ENCODE results near the gene KCNA2.

KCNA2 gene

DNA sequence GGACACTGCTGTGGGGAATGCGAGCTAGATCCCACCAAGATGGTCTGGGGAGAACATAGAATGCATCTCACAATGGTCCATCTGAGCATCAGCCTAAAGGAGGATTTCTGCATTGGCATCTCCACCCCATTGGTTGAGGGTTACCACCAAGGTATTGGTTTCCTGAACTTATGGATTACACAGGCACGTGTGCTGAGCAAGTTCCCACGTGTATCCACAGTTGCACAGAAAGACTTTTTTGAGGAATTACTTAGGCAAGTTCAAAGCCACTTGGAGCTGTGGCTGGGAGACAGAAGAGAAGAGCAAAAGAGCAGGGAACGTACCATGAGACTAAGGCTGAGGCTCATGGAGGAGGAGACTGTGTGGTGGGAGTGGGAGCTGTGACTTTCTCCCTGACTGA is 43.1 kb downstream of the KCNA2 start:
- no peak for DNase-seq

DNA sequence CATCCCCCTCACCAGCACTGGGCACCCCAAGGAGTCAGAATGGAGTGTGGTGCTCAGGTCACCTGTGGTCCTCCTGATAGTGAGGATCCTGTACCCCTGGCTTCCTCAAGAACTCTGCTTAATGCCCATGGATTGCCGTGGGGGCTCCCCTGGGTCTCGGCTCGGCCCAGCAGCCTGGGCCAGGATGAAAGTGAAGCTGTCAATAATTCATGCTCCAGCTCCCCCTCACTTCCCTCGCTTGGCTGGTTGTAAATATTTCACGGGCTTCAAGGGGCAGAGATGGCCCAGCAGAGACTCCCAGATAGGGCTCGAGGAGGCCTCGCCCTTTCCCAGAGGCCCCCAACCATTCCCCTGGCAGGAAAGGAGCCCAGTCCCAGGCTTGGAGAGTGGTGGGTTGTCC is 44.6 kb downstream of the KCNA2 start:
- no peak for DNase-seq

GRCh38 chr1:110559157-110559556 is 47.0 kb downstream of the KCNA2 start:
- no peak for DNase-seq

DNA sequence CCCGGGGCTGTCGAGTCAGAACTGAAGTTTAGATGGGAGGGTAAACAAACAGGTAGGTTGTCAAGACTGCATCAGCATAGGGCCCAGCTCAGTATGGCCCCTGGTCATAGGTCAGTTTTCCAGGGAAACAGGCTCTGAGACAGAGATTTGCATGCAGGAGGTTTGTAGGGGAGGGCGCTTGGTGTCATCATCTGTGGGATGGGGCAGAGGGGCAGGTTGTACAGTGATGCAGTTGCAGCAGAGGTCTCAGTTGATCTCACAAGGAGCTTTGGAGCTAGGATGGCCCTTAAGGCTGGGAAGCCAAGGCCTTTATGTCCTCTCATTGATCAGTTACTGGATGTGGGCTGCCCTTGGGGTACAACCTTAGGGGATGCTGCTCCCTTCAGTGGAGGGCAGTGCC is 48.7 kb downstream of the KCNA2 start:
- DNase-seq: no peak

DNA sequence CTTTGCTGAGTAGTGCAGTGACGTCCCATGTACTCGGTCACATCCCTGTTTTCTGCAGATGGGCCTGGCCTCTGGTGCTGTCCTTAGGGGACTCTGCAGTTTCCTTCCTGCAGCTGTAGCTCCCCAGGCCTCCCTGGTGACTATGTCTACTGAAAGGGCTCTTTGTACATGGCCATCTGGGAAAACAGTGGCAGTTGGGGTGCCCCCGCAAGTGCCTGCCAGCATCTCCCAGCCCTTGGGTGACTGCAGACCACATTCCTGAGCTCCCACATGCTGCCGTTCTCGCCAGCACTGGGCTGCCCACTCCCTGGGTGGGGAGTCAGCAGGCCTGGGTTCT is 49.7 kb downstream of the KCNA2 start:
- no peak for DNase-seq

DNA sequence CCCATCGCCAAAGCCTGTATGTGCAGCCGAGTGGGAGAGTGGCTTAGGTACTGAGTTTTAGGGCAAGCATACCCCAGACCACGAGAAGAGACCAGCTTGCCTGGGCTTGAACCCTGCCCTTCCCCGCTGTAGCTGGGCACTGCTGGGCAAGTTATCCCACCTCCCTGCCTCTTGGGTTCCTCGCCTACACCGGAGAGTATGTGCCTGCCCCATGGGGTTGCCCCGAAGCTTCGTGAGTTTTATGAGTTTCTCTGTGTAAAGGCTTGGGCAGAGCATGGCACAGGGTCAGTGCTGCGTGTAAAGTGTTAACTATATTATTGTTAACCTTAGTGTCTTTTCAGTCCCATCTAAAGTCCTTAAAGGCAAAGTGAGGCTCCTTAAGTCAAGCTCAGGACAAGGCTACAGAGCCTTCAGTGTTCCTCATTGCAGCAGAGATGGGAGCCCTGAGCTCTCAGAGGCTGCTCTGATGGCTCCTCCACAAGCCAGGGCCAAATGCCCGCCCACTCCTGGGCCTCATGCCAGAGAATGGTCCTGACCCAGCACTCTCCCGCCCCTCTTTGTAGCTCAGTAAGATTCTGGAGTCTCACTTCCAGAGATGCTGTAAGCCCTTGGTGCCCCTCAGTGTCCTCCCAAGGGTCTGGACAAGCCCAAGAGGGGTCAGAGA is 50.2 kb downstream of the KCNA2 start:
- DNase-seq: peak; percentile 62

DNA sequence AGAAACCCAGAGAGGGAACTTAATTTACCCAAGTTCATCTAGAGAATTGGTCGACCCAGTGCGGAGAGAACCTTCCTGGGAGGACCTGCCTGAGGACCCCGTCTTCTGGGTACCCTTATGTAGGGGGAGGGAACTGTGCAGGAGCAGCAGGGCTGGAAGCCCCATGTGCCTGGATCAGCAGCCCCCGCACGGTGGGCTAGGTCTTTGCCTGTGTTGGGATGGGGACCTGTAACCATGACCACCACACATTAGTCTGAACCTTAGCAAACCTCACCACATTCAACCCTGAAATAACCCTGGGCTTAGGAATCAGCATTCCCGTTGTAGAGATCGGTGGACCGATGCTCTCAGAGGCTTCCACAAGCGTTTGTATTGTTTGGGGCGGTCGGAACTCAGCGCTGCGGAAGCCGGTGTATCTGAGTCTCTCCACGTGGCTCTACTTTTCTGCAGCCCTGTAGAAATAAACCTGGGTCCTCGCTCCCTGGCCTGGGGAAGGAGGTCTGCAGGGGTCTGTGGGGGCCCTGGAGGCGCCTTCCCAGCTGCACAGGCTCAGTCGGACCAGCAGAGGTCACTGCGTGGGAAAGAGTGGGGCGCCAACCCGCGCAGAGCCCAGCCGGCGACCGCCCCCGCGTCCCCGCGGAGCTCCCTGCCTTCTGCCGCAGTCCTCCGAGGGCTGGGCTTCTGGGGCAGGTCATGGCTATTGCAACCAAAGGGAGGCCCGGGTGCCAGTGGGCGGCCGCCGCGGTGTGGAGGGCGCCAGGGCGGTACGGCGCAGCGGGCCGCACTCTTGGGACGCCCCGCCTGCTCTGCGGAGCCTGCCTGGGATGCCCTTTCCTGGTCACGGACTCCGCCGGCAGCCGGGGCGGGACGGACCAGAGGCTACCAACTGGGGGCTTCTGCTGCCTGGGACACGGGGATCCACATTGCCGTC is 51.0 kb downstream of the KCNA2 start:
- DNase-seq: peak; percentile 69

DNA sequence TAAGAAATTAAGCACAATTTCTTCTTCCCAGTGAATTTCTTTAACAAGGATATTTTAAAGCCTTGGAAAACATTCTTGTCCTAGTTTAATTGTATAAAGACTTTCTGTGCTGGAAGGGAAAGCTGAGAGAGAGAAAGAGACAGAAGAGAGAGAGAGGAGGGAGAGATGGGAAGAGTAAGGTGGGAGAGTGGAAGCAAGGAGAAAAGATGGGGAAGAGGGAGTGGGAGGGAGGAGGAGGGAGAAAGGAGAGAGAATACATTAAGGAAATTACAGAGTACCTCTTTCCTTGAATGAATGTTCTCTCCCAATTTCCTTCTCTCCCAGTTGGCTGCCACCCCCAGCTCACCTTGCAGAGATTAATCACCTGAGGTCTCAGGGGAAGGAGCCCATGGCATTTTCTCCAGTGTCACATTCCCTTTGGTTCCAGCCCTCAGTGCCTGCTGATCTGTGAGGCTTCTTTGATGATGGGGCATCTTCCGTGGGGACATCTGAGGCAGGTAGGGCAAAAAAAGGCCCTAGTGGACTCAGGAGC is 54.8 kb downstream of the KCNA2 start:
- no peak for DNase-seq

GRCh38 chr1:110549831-110550230 is 56.3 kb downstream of the KCNA2 start:
- no peak for DNase-seq

DNA sequence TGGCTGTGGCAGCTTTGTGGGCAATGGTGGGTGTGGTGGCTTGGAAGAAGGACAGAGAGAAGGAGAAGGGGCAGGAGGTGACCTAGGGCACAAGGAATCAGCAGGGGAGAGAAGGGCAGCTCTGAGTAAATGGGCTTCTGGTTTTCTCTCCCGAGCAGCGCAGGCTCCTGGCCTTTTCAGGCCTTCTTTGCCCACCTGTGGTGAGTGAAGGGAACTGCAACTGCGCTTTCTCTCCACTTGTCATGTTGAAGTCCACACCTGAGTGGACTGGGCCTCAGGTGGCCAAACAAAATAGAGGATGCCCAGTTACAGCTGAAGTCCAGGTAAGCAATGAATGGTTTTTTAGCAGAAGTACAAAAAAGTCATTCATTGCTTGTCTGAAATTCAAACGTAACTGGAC is 57.8 kb downstream of the KCNA2 start:
- no peak for DNase-seq

DNA sequence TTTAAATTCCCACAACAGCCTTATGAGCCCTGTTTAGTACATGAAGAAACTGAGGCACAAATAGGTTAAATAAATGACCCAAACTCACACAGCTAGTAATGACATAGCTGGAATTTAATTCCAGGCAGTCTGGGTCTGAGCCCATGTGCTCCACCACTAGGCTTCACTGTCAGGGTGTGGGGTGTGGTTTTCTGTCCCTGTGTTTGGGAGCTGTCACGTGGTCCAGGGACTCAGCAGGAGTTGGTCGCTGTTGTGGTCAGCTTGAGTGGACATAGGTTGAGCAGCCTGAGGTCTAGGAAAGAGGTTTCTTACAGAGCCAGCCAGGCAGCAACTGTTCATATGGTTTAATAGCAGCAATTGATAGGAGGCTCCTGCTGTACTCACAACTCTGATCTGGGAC is 59.1 kb downstream of the KCNA2 start:
- DNase-seq: no peak

DNA sequence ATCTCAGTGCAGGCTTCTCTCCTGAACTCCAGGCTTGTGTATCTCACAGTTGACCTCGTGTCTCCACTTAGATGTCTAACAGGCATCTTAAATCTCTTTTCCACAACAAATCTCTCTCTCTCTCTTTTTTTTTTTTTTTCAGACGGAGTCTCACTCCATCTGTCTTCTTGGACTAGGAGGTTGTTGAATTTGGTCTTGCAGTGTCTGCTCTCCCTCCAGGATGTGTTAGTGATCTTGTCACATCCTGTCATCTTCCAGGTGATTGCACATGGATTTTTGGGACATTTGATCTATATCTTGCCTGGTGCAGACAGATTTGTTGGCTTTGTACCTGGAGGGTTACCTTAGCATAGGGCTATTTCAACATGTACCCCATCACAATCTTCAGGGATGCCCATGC is 60.7 kb downstream of the KCNA2 start:
- DNase-seq: no peak

- DNase-seq: no peak
These were observed 61.4 kb downstream of the KCNA2 start for GRCh38 chr1:110544753-110545152.
